Measurements from ENCODE around the gene SLC44A5.

- TF ChIP-seq RAD21 (conservative IDR thresholded peaks at IDR 0.05 in 1 of 2, IDR thresholded peaks at IDR 0.05 in 1 of 2) (no peak), CTCF (IDR thresholded peaks at IDR 0.05) (no peak), POLR2A (IDR thresholded peaks at IDR 0.05; ENCODE audit: low read length) (no peak), HDAC2 (IDR thresholded peaks at IDR 0.05) (no peak), SREBF2 (IDR thresholded peaks at IDR 0.05) (no peak), CHD4 (IDR thresholded peaks at IDR 0.05; ENCODE audit: borderline replicate concordance) (no peak), FOSL2 (IDR thresholded peaks at IDR 0.05) (no peak), FOSL2 (CRISPR knock-in tag; IDR thresholded peaks at IDR 0.05) (no peak), SMC3 (IDR thresholded peaks at IDR 0.05) (no peak), ZFP36 (IDR thresholded peaks at IDR 0.05; ENCODE audit: borderline replicate concordance, partially characterized antibody) (no peak)
Observed at GRCh38 chr1:75440274-75440673, 170.6 kb downstream of the SLC44A5 start.
